Esophagus squamous epithelium (tissue), 5 donors: ENCODE results near the gene NR6A1. TPM values are rescaled to one million over a fixed set of nuclear protein-coding genes. Genes with fewer than 3 reads are reported as not detected.

Experiments used
- DNase-seq: peaks from one replicate; lab custom pipeline; 2025; lab: John Stamatoyannopoulos, UW
- H3K27ac ChIP-seq, 4 donors: fragments of 200-600 bp; sonication (generic); one replicate each; pipeline ENCODE4 v1.5.1; 2016 to 2019; ENCODE audit warnings: mild to moderate bottlenecking in 1 of 4
- H3K27me3 ChIP-seq, 4 donors: fragments of 200-600 bp; sonication (generic); 1 replicate in 3 of 4; 2 replicates in 1 of 4; pipeline versions ENCODE4 v1.5.1 to v1.6.0; 2017 to 2021; ENCODE audit warnings: antibody characterized with exemption in 1 of 4
- H3K36me3 ChIP-seq, 3 donors: fragments of 200-600 bp; sonication (generic); one replicate each; pipeline ENCODE4 v1.5.1; 2016 to 2019
- H3K4me1 ChIP-seq, 3 donors: fragments of 200-600 bp; sonication (generic); one replicate each; pipeline ENCODE4 v1.5.1; 2017 to 2019
- H3K4me3 ChIP-seq, 4 donors: fragments of 200-600 bp; sonication (generic); 1 replicate in 3 of 4; 2 replicates in 1 of 4; pipeline ENCODE4 v1.5.1; 2016 to 2019; ENCODE audit warnings: mild to moderate bottlenecking in 2 of 4, moderate library complexity in 1 of 4
- H3K9me3 ChIP-seq, 3 donors: fragments of 200-600 bp; sonication (generic); one replicate each; pipeline ENCODE4 v1.5.1; 2016 to 2019
- POLR2A ChIP-seq, 4 donors: fragments of 450-650 bp; IDR thresholded peaks; one replicate each; pipeline ENCODE4 v1.6.1; 2017; ENCODE audit warnings: antibody characterized with exemption in 4 of 4, mild to moderate bottlenecking in 4 of 4, moderate library complexity in 3 of 4
- WGBS, 2 donors: methylation state at CpG; one replicate each; pipeline ENCODE4 v1.1.5; 2018; 5-methylcytosine and 5-hydroxymethylcytosine counted together
- intact Hi-C: fragments of 100-400 bp; cut with DNase I; formaldehyde crosslinking; loops from one replicate; pipeline ENCODE4 v1.15.0; 2022
- total RNA-seq, 4 donors: library from RNA; depleted of rRNA; stranded (reverse); fragments of >200 nt; gene quantifications; one replicate each; pipeline ENCODE4 v1.1.0, GENCODE V29; 2016
- TF ChIP-seq, protein P1 (sequence below), 6 experiments: fragments of 450-650 bp in 4 of 6; fragments of 200-600 bp in 2 of 6; sonication (generic) in 2 of 6; IDR thresholded peaks; one replicate each; pipeline ENCODE4 v1.5.1; 2016 to 2019; ENCODE audit warnings: antibody characterized with exemption in 6 of 6, mild to moderate bottlenecking in 4 of 6, moderate library complexity in 4 of 6
- donor health status: DM: yes; HTN: yes; CAD: no.

The NR6A1 gene
- total RNA-seq, 4 donors from 2014 or later: 1.9 to 4.0 (median 2.7) TPM

DNA sequence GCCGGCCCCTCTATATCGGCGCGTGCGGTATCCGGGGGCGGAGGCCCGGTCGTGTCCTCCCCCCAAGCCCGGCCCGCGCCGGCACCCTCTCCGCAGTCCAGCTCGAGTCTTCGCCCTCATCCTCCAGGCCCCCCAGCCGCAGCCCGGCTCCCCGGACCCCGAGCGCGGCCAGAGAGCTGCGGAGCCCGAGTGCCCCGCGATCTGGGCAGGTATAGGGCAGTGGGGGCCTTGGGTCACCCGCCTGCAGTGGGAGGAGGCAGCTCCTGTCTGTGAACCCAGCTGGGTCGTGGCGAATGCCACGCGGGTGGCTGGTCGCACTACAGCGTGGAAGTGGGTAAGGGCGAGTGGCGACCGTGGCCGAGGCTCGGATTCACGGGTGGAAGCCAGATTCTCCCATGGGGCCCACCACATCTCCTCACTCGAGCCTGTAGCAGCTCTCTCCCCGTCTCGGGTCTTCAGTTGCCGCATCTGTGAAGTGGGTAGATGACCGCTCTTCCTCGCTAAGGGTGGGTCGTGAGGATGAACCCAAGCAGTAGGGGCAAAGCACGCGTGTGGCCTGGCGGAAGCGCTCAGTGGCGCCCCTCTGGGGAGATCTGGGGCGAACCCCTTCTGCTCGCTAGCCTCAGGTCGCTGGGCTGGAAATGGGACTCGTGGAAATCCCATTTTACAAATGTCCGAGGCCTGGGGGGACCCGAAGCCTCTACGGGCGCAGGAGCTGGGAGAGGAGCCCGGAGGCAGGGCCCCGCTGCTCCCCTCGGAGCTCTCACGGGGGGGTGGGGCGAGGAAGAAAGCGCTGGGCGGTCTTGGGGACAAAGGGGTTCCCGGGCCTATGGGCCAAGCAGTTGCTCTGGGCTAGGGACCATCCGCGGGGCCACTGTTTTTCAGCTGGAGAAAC is 265.9 kb downstream of the NR6A1 start:
- Histone ChIP-seq H3K4me1 (peaks cover 9 to 29% (median 16%) of the 10 kb centered on the region in 3 donors), H3K4me3 (peak overlapping the region in 2 of 4 donors; percentile 40 to 57), H3K9me3 (no peaks in the 10 kb centered on the region), H3K36me3 (no peaks in the 10 kb centered on the region), H3K27ac (no peak overlapping the region), H3K27me3 (peaks cover 22 to 73% (median 30%) of the 10 kb centered on the region in 4 donors)
- TF ChIP-seq POLR2A (IDR thresholded peaks at IDR 0.05): no peak
- TF ChIP-seq, protein P1, sequence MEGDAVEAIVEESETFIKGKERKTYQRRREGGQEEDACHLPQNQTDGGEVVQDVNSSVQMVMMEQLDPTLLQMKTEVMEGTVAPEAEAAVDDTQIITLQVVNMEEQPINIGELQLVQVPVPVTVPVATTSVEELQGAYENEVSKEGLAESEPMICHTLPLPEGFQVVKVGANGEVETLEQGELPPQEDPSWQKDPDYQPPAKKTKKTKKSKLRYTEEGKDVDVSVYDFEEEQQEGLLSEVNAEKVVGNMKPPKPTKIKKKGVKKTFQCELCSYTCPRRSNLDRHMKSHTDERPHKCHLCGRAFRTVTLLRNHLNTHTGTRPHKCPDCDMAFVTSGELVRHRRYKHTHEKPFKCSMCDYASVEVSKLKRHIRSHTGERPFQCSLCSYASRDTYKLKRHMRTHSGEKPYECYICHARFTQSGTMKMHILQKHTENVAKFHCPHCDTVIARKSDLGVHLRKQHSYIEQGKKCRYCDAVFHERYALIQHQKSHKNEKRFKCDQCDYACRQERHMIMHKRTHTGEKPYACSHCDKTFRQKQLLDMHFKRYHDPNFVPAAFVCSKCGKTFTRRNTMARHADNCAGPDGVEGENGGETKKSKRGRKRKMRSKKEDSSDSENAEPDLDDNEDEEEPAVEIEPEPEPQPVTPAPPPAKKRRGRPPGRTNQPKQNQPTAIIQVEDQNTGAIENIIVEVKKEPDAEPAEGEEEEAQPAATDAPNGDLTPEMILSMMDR (IDR thresholded peaks at IDR 0.05): no peak
- 28% methylated on average over 15 of the region's 69 CpGs; no CpG with 5 or more reads in 1 of the 2 donors for WGBS, 2 donors
- DNase-seq: no peak
- intact Hi-C loops: no loop called here

DNA sequence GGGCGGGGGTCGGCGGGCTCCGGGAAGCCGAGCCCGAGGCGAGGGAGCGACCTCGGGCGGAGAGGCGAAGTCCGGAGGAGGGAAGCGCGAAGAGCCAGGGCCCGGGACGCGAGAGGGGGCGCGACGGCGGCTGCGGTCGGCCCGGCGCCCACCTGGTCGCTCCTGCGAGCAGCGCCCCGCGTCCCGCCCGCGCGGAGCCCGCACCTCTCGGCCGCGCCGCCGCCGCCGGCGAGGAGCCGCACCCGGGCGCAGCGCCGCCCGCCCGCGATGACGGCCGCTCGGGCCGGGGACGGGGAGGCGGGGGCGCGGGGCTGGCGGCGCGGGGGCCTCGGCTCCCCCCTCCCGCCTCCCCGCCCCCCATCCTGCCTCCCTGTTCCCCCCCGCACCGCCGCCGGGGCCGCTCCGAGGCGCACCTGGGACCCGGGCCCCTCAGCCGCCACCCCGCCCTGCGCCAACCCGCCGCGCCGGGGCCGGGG is 266.5 kb downstream of the NR6A1 start:
- no CpG with 5 or more reads among the region's 81 CpGs for WGBS, 2 donors
- intact Hi-C loops: no loop called here
- peaks cover 9 to 29% (median 16%) of the 10 kb centered on the region in 3 donors for H3K4me1 ChIP-seq
- H3K36me3 ChIP-seq: no peaks in the 10 kb centered on the region
- H3K4me3 ChIP-seq: peak overlapping the region; percentile 3 to 57 (median 26)
- TF ChIP-seq, protein P1 (IDR thresholded peaks at IDR 0.05): no peak
- TF ChIP-seq POLR2A (IDR thresholded peaks at IDR 0.05): no peak
- no peaks in the 10 kb centered on the region for H3K9me3 ChIP-seq
- DNase-seq: no peak
- peaks cover 22 to 80% (median 30%) of the 10 kb centered on the region in 4 donors for H3K27me3 ChIP-seq
- H3K27ac ChIP-seq: no peak overlapping the region

DNA sequence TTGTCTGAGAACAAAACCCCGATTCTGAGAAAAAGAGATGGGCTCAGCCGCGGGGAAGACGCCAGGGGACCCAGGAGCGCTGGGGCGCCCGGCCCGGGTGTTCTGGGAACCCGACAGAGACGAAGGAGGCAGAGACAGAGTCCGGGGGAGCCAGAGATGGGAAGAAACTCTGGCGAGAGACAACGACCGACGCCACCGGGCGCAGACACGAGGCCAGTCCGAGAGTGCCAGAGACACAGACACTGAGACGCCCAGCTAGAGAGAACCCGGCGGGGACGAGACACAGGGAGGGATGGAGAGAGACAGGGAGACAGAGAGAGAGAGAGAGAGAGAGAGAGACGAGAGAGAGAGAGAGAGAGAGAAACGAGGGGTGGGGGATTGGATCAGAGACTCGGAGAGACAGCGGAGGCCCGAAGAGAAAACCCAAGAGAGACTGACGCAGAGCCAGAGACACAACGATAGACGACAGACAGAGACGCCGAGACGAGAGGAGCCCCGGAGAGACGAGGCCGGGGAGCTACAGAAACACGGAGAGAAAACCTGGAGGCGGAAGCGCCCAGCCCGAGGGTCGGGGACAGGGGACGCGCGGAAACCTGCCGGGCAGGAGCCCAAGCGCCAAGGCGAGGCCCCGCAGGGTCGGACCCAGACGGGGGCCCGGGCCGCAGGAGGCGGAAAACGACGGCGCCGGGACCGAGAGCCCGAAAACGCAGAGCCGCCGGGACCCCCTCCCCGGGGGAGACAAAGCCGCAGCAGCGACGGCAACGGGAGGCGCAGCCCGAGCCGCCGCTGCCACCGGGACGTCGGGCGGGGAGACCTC is 267.2 kb downstream of the NR6A1 start:
- Histone ChIP-seq H3K27ac (no peak overlapping the region), H3K27me3 (peaks cover 22 to 86% (median 30%) of the 10 kb centered on the region in 4 donors), H3K36me3 (no peaks in the 10 kb centered on the region), H3K9me3 (no peaks in the 10 kb centered on the region), H3K4me3 (peak overlapping the region; percentile 3 to 57 (median 26)), H3K4me1 (peaks cover 9 to 29% (median 16%) of the 10 kb centered on the region in 3 donors)
- intact Hi-C loops: no loop called here
- no peak for TF ChIP-seq POLR2A (IDR thresholded peaks at IDR 0.05)
- TF ChIP-seq, protein P1 (IDR thresholded peaks at IDR 0.05): no peak
- 4 to 7% methylated on average over 41 to 44 of the region's 76 CpGs for WGBS, 2 donors
- no peak for DNase-seq

DNA sequence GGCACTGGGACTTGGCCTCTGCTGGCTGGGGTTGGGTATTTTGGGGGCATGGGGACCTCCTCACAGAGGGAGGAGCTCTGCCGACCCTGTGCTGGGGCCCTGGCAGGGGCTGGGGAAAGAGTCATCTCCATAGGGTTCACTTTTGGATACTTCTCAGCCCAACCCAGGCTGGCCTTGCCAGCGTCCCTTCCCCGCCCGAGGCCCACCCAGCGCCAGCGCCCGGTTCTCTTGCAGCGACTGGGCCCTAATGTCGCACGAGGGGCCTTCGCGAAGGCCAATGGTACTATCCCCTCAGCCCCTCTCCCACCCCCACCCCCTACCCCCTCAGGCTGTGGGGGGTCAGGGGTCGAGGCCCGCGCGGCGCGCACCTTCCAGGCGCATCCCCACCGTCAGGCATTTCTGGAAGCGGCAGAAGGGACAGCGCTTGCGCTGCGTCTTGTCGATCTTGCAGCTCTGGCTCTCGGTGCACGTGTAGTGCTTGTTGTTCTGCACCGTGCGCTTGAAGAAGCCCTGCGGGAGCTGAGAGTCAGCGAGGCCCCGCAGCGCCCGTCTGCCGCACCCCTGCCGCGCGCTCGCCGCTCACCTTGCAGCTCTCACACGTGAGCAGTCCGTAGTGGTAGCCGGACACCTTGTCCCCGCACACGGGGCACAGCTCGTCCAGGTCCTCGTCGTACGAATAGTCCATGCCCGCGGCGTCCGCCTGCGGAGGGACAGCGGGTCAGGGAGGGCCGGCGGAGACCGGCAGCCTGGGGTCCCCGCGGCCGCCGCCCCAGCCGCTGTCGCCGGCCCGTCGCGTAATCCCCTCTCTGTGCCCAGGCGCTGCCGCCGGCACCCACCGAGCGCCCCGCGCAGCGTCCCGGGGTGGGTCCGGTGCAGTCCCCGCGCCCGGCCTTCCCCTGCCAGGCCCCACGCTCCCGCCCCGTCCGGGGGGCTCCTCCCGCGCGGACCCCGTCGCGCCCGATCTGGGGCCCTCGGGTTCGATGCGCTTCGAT is 268.1 kb downstream of the NR6A1 start:
- Histone ChIP-seq H3K4me3 (peak overlapping the region in 2 of 4 donors; percentile 40 to 57), H3K4me1 (peaks cover 9 to 29% (median 16%) of the 10 kb centered on the region in 3 donors), H3K36me3 (no peaks in the 10 kb centered on the region), H3K9me3 (no peaks in the 10 kb centered on the region), H3K27me3 (peaks cover 22 to 95% (median 30%) of the 10 kb centered on the region in 4 donors), H3K27ac (no peak overlapping the region)
- 33% methylated on average over 14 of the region's 96 CpGs; no CpG with 5 or more reads in 1 of the 2 donors for WGBS, 2 donors
- no peak for TF ChIP-seq POLR2A (IDR thresholded peaks at IDR 0.05)
- TF ChIP-seq, protein P1 (IDR thresholded peaks at IDR 0.05): no peak
- DNase-seq: no peak
- intact Hi-C loops: no loop called here
